ENCODE measurements around the gene ORAI3.

Gene ORAI3

GRCh38 chr16:30995927-30996323, 47.1 kb downstream of the ORAI3 start:
- DNase-seq (no peak), ATAC-seq (ENCODE audit: insufficient read depth, low read depth) (no peak)
- H3K27ac ChIP-seq (ENCODE audit: low read length): no peak overlapping the region
- no peak overlapping the region for H2AFZ ChIP-seq (ENCODE audit: low read depth, low read length)
- no peaks in the 10 kb centered on the region for H3K36me3 ChIP-seq (ENCODE audit: insufficient read depth, low read length)
- no peak overlapping the region for H3K4me3 ChIP-seq (ENCODE audit: low read depth in 1 of 2, low read length in 2 of 2)
- H4K20me1 ChIP-seq (ENCODE audit: insufficient read depth, low read length): no peaks in the 10 kb centered on the region; the same call in 1 of the 2 replicates
- no peaks in the 10 kb centered on the region for H3K27me3 ChIP-seq (ENCODE audit: insufficient read depth, low read length, poor library complexity)
- no peak overlapping the region for H3K4me2 ChIP-seq (ENCODE audit: insufficient read depth, low read length)
- no peaks in the 10 kb centered on the region for H3K79me2 ChIP-seq (ENCODE audit: insufficient read depth, low read length)
- H3K9ac ChIP-seq (ENCODE audit: low read depth, low read length): no peak overlapping the region
- H3K9me3 ChIP-seq (ENCODE audit: insufficient read depth, low read length, severe bottlenecking): no peaks in the 10 kb centered on the region
- no peak for TF ChIP-seq EZH2 (IDR thresholded peaks at IDR 0.05; ENCODE audit: borderline replicate concordance, low read depth, low read length, severe bottlenecking)
- TF ChIP-seq, protein P1, sequence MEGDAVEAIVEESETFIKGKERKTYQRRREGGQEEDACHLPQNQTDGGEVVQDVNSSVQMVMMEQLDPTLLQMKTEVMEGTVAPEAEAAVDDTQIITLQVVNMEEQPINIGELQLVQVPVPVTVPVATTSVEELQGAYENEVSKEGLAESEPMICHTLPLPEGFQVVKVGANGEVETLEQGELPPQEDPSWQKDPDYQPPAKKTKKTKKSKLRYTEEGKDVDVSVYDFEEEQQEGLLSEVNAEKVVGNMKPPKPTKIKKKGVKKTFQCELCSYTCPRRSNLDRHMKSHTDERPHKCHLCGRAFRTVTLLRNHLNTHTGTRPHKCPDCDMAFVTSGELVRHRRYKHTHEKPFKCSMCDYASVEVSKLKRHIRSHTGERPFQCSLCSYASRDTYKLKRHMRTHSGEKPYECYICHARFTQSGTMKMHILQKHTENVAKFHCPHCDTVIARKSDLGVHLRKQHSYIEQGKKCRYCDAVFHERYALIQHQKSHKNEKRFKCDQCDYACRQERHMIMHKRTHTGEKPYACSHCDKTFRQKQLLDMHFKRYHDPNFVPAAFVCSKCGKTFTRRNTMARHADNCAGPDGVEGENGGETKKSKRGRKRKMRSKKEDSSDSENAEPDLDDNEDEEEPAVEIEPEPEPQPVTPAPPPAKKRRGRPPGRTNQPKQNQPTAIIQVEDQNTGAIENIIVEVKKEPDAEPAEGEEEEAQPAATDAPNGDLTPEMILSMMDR (IDR thresholded peaks at IDR 0.05; ENCODE audit: borderline replicate concordance, extremely low read depth, low read length, poor library complexity, severe bottlenecking): no peak
- H3K4me1 ChIP-seq (ENCODE audit: insufficient read depth, low read length): no peaks in the 10 kb centered on the region

DNA sequence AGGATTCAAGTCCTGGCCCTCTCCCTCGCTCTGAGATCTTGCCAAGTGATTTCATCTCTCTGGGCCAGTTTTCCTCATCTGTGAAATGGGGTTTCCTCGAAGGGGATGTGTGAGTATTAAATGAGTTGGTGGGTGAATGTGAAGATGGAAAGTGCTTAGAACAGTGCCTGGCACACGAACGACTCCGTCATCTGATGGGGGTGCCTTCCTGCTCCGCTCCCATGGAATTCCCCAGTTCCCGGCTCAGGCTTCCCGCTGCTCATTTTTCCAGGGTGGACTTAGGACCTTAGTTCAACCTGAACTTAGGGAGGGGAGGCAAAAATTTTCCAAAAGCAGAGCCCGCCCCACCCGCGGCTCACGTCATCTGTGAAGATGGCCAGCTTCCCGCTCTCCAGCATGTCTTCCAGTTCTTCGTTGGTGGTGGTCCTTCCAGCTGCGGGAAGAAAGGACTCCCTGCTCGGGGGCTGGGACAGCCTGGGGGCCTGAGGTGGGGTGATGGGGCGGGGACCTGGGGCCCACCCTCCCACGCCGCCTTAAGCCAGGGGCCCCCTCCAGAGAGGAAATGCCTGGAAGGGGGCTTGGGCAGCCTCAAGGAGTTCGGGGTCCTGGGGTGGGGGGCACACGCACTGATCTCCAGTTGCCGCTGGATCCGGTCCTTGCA, 47.6 kb downstream of the ORAI3 start:
- TF ChIP-seq, protein P1 (IDR thresholded peaks at IDR 0.05; ENCODE audit: borderline replicate concordance, extremely low read depth, low read length, poor library complexity, severe bottlenecking): no peak
- no peak for TF ChIP-seq EZH2 (IDR thresholded peaks at IDR 0.05; ENCODE audit: borderline replicate concordance, low read depth, low read length, severe bottlenecking)
- H3K36me3 ChIP-seq (ENCODE audit: insufficient read depth, low read length): no peaks in the 10 kb centered on the region
- H3K79me2 ChIP-seq (ENCODE audit: insufficient read depth, low read length): no peaks in the 10 kb centered on the region
- DNase-seq (no peak), ATAC-seq (ENCODE audit: insufficient read depth, low read depth) (no peak)
- H3K9me3 ChIP-seq (ENCODE audit: insufficient read depth, low read length, severe bottlenecking): no peaks in the 10 kb centered on the region
- H3K27me3 ChIP-seq (ENCODE audit: insufficient read depth, low read length, poor library complexity): no peaks in the 10 kb centered on the region
- no peak overlapping the region for H3K4me2 ChIP-seq (ENCODE audit: insufficient read depth, low read length)
- no peak overlapping the region for H2AFZ ChIP-seq (ENCODE audit: low read depth, low read length)
- no peaks in the 10 kb centered on the region for H3K4me1 ChIP-seq (ENCODE audit: insufficient read depth, low read length)
- H3K27ac ChIP-seq (ENCODE audit: low read length): no peak overlapping the region
- H4K20me1 ChIP-seq (ENCODE audit: insufficient read depth, low read length): no peaks in the 10 kb centered on the region; the same call in 1 of the 2 replicates
- no peak overlapping the region for H3K9ac ChIP-seq (ENCODE audit: low read depth, low read length)
- no peak overlapping the region for H3K4me3 ChIP-seq (ENCODE audit: low read depth in 1 of 2, low read length in 2 of 2)

DNA sequence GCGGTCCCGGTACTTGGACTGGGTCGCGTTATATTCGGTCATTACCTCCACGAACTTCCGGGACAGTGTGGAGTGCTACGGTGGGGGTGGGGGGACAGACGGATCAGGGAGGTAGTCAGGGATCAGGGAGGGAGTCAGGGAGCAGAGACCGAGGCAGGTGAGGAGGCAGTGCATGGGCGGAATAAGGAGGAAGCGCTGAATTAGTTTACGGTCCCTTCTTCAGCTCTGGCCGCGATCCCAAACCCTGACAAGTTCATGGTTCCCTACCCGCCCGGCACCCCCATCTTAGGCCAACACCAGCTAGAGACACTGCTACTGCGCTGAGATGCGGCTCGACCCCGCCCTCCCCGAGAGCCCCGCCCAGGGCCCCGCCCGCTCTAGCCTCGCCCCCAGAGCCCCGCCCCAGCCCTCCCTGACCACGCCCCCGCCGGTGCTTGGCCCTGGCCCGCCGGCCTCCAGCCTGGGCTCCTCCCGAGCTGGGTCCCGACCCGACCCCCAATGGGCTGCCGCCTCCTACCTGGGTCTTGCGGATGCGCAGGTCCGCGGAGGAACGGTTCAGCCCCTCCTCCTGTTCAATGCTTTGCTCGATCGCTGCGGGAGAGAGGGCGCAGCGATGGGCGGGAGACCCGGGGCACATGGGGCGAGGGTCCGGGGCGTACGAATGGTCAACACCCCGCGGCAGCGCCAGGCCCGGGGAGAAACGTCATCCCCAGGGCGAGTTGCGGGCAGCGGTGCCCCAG, 48.3 kb downstream of the ORAI3 start:
- Histone ChIP-seq H3K27ac (ENCODE audit: low read length) (no peak overlapping the region), H3K9me3 (ENCODE audit: insufficient read depth, low read length, severe bottlenecking) (no peaks in the 10 kb centered on the region), H3K4me3 (ENCODE audit: low read depth in 1 of 2, low read length in 2 of 2) (no peak overlapping the region), H3K9ac (ENCODE audit: low read depth, low read length) (no peak overlapping the region), H3K4me1 (ENCODE audit: insufficient read depth, low read length) (no peaks in the 10 kb centered on the region), H3K27me3 (ENCODE audit: insufficient read depth, low read length, poor library complexity) (no peaks in the 10 kb centered on the region), H3K79me2 (ENCODE audit: insufficient read depth, low read length) (no peaks in the 10 kb centered on the region), H2AFZ (ENCODE audit: low read depth, low read length) (no peak overlapping the region), H3K4me2 (ENCODE audit: insufficient read depth, low read length) (no peak overlapping the region), H4K20me1 (ENCODE audit: insufficient read depth, low read length) (no peaks in the 10 kb centered on the region; the same call in 1 of the 2 replicates), H3K36me3 (ENCODE audit: insufficient read depth, low read length) (no peaks in the 10 kb centered on the region)
- no peak for DNase-seq
- ATAC-seq (ENCODE audit: insufficient read depth, low read depth): peak; percentile 37; the same call in 1 of the 3 replicates
- TF ChIP-seq, protein P1 (IDR thresholded peaks at IDR 0.05; ENCODE audit: borderline replicate concordance, extremely low read depth, low read length, poor library complexity, severe bottlenecking): no peak
- TF ChIP-seq EZH2 (IDR thresholded peaks at IDR 0.05; ENCODE audit: borderline replicate concordance, low read depth, low read length, severe bottlenecking): no peak
